ENCODE measurements around the gene TMPRSS6.
"Not testable (repeated sequence)": the region's sequence is repeated elsewhere in the genome, so short reads cannot be mapped to it uniquely, and the experiment has no call there.

Gene TMPRSS6

GRCh38 chr22:37084385-37084784 is 25.1 kb downstream of the TMPRSS6 start:
- DNase-seq, result no peak

- no peak for DNase-seq
Measured at GRCh38 chr22:37083914-37084313, 25.6 kb downstream of the TMPRSS6 start.

- no peak for DNase-seq
Measured at GRCh38 chr22:37082251-37082873, 27.2 kb downstream of the TMPRSS6 start.

GRCh38 chr22:37080838-37081237 is 28.7 kb downstream of the TMPRSS6 start:
- DNase-seq, result no peak

GRCh38 chr22:37080438-37080837 is 29.1 kb downstream of the TMPRSS6 start:
- DNase-seq, result no peak

- no peak for DNase-seq
Measured at GRCh38 chr22:37079668-37080171, 29.8 kb downstream of the TMPRSS6 start.

GRCh38 chr22:37079158-37079557 is 30.4 kb downstream of the TMPRSS6 start:
- DNase-seq, result no peak

GRCh38 chr22:37077802-37078448 is 31.6 kb downstream of the TMPRSS6 start:
- DNase-seq, result no peak

- no peak for DNase-seq
Measured at GRCh38 chr22:37075822-37076433, 33.6 kb downstream of the TMPRSS6 start.

- DNase-seq, result no peak
Measured at GRCh38 chr22:37075046-37075445, 34.5 kb downstream of the TMPRSS6 start.

GRCh38 chr22:37074537-37074936 is 35.0 kb downstream of the TMPRSS6 start:
- DNase-seq, result no peak

GRCh38 chr22:37072673-37073072 is 36.8 kb downstream of the TMPRSS6 start:
- DNase-seq, result no peak

GRCh38 chr22:37071850-37072592 is 37.5 kb downstream of the TMPRSS6 start:
- DNase-seq, result not testable (repeated sequence)

GRCh38 chr22:37070744-37071143 is 38.8 kb downstream of the TMPRSS6 start:
- no peak for DNase-seq

- no peak for DNase-seq
Measured at GRCh38 chr22:37070334-37070733, 39.2 kb downstream of the TMPRSS6 start.

- DNase-seq, result no peak
Measured at GRCh38 chr22:37069719-37070118, 39.8 kb downstream of the TMPRSS6 start.

GRCh38 chr22:37069319-37069718 is 40.2 kb downstream of the TMPRSS6 start:
- DNase-seq, result no peak

GRCh38 chr22:37068859-37069258 is 40.7 kb downstream of the TMPRSS6 start:
- no peak for DNase-seq

GRCh38 chr22:37067428-37067827 is 42.1 kb downstream of the TMPRSS6 start:
- no peak for DNase-seq

- no peak for DNase-seq
Measured at GRCh38 chr22:37065961-37066360, 43.6 kb downstream of the TMPRSS6 start.

GRCh38 chr22:37065180-37065579 is 44.3 kb downstream of the TMPRSS6 start:
- no peak for DNase-seq

GRCh38 chr22:37064553-37064952 is 45.0 kb downstream of the TMPRSS6 start:
- no peak for DNase-seq

Measured in NCI-H2107 (cell line).